ENCODE data around the gene MIS18A.

DNA sequence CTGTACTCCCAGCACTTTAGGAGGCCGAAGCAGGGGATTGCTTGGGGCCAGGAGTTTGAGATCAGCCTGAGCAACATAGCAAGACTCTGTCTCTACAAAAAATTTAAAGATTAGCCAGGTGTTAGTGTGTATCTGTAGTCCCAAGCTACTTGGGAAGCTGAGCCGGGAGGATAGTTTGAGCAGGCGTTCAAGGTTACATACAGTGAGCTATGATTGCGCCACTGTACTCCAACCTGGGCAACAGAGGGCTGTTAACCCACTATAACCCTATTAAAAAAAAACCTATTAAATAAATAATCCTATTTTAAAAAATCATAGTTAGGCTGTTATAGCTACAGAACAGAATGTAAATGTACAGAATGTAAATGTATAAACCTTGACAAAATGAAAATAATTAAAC lies 2.2 kb downstream of the MIS18A start:
- TF ChIP-seq, protein P1, sequence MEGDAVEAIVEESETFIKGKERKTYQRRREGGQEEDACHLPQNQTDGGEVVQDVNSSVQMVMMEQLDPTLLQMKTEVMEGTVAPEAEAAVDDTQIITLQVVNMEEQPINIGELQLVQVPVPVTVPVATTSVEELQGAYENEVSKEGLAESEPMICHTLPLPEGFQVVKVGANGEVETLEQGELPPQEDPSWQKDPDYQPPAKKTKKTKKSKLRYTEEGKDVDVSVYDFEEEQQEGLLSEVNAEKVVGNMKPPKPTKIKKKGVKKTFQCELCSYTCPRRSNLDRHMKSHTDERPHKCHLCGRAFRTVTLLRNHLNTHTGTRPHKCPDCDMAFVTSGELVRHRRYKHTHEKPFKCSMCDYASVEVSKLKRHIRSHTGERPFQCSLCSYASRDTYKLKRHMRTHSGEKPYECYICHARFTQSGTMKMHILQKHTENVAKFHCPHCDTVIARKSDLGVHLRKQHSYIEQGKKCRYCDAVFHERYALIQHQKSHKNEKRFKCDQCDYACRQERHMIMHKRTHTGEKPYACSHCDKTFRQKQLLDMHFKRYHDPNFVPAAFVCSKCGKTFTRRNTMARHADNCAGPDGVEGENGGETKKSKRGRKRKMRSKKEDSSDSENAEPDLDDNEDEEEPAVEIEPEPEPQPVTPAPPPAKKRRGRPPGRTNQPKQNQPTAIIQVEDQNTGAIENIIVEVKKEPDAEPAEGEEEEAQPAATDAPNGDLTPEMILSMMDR (IDR thresholded peaks at IDR 0.05), result no peak
- TF ChIP-seq POLR2A (IDR thresholded peaks at IDR 0.05) (no peak), EP300 (IDR thresholded peaks at IDR 0.05) (no peak)
